ENCODE data around the gene IL6. TPM values are rescaled to one million over a fixed set of nuclear protein-coding genes. Genes with fewer than 3 reads are reported as not detected.
A peak's percentile ranks its signal among the peaks of the same experiment; 100 is the strongest.
"Not testable (repeated sequence)": the region's sequence is repeated elsewhere in the genome, so short reads cannot be mapped to it uniquely, and the experiment has no call there.

The IL6 gene
- 0.27 to 0.71 TPM (median 0.52 TPM) in 3 replicates for total RNA-seq (2021)
- percentile 35 among the genes with signal in this experiment for Bru-seq, nascent RNA
- long read RNA-seq, experiment 1, partial matches to known transcripts: 0 of 1 reads
- long read RNA-seq, experiment 1, other reads (novel, unspliced or antisense): 0 of 1 reads
- long read RNA-seq, experiment 2, partial matches to known transcripts: 0 of 1 reads
- long read RNA-seq, experiment 2, other reads (novel, unspliced or antisense): 0 of 1 reads
- long read RNA-seq, experiment 3, partial matches to known transcripts: 1 of 1 reads
- long read RNA-seq, experiment 3, other reads (novel, unspliced or antisense): 0 of 1 reads

DNA sequence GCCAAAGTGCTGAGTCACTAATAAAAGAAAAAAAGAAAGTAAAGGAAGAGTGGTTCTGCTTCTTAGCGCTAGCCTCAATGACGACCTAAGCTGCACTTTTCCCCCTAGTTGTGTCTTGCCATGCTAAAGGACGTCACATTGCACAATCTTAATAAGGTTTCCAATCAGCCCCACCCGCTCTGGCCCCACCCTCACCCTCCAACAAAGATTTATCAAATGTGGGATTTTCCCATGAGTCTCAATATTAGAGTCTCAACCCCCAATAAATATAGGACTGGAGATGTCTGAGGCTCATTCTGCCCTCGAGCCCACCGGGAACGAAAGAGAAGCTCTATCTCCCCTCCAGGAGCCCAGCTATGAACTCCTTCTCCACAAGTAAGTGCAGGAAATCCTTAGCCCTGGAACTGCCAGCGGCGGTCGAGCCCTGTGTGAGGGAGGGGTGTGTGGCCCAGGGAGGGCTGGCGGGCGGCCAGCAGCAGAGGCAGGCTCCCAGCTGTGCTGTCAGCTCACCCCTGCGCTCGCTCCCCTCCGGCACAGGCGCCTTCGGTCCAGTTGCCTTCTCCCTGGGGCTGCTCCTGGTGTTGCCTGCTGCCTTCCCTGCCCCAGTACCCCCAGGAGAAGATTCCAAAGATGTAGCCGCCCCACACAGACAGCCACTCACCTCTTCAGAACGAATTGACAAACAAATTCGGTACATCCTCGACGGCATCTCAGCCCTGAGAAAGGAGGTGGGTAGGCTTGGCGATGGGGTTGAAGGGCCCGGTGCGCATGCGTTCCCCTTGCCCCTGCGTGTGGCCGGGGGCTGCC is at the start of gene IL6:
Gene IL6, plus strand, starts transcription at position 294 of the 807 bp plus-strand sequence. Its CDS starts 63 bp downstream, at position 357.
- TF ChIP-seq ZNF423 (CRISPR knock-in tag; IDR thresholded peaks at IDR 0.05) (peak; percentile 46; the same call in 1 of the 2 replicates), NFYB (CRISPR knock-in tag; conservative IDR thresholded peaks at IDR 0.05; ENCODE audit: low read depth) (no peak)
- ChIA-PET CTCF (interaction anchor here (0.6 to 6.7 kb wide), 27 partner anchors 8 to 179 kb away, joined by 3 to 197 read pairs (median 4); no protein-coding TSS in a partner anchor), POLR2A (interaction anchor here (0.6 to 1.0 kb wide), 2 partner anchors 165 to 1669 kb away, joined by 3 to 4 read pairs; no protein-coding TSS in a partner anchor)
- Mint-ChIP-seq H3K36me3 (no peaks in the 10 kb centered on the region), H3K27ac (peak within 1 kb of the TSS; percentile 31; the same call in 1 of the 2 replicates), H3K4me3 (peak within 1 kb of the TSS; percentile 22; the same call in 1 of the 2 replicates), H3K27me3 (ENCODE audit: low read depth) (peaks cover 4% of the 10 kb centered on the region), H3K4me1 (peaks cover 42% of the 10 kb centered on the region), H3K9me3 (no peaks in the 10 kb centered on the region)
- ATAC-seq (peak; percentile 71), DNase-seq (ENCODE audit: low spot score) (peak; percentile 52)

- CTCF ChIA-PET: interaction anchor here (0.6 to 1.1 kb wide), 2 partner anchors 16 to 375 kb away, joined by 3 to 5 read pairs; no protein-coding TSS in a partner anchor
- ATAC-seq; H3K27ac Mint-ChIP-seq; POLR2A ChIA-PET; DNase-seq (ENCODE audit: low spot score); H3K36me3 Mint-ChIP-seq; H3K27me3 Mint-ChIP-seq (ENCODE audit: low read depth); H3K4me3 Mint-ChIP-seq: not testable (repeated sequence)
- Mint-ChIP-seq H3K4me1 (peaks cover 34% of the 10 kb centered on the region), H3K9me3 (peaks cover 12% of the 10 kb centered on the region)
These were observed 49.7 kb upstream of the IL6 start for GRCh38 chr7:22677263-22677662.

DNA sequence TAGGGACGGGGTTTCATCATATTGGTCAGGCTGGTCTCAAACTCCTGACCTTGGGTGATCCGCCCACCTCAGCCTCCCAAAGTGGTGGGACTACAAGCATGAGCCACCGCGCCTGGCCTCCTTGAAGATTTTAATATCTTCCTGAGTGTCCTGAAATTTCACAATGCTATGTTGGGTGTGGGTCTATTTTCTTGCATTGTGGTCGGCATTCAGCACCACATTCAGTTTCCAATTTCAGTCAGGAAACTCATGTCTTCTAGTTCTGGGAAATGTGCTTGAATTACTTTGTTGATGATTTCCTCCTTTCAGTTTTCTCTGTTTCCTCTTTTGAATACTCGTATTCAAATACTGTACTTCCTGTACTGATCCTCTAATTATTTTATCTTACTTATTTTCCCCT is 49.3 kb upstream of the IL6 start:
- Mint-ChIP-seq H3K9me3 (peaks cover 12% of the 10 kb centered on the region), H3K36me3 (peaks cover 4% of the 10 kb centered on the region; the same call in 1 of the 2 replicates), H3K4me3 (no peak overlapping the region), H3K27ac (no peak overlapping the region), H3K4me1 (peaks cover 30% of the 10 kb centered on the region), H3K27me3 (ENCODE audit: low read depth) (no peaks in the 10 kb centered on the region)
- ChIA-PET POLR2A (no interaction called here), CTCF (interaction anchor here (1.1 kb wide), 1 partner anchor 17 kb away, joined by 3 read pairs; no protein-coding TSS in a partner anchor)
- TF ChIP-seq NFE2L1 (CRISPR knock-in tag; IDR thresholded peaks at IDR 0.05) (no peak), KAT7 (CRISPR knock-in tag; IDR thresholded peaks at IDR 0.05; ENCODE audit: borderline replicate concordance) (no peak), ZNF263 (CRISPR knock-in tag; IDR thresholded peaks at IDR 0.05; ENCODE audit: low read depth) (no peak), PREB (CRISPR knock-in tag; IDR thresholded peaks at IDR 0.05; ENCODE audit: borderline replicate concordance) (no peak), RELA (CRISPR knock-in tag; IDR thresholded peaks at IDR 0.05; ENCODE audit: borderline replicate concordance) (no peak), JAZF1 (CRISPR knock-in tag; IDR thresholded peaks at IDR 0.05) (no peak), SMAD3 (CRISPR knock-in tag; IDR thresholded peaks at IDR 0.05; ENCODE audit: borderline replicate concordance) (no peak), NR1H2 (CRISPR knock-in tag; IDR thresholded peaks at IDR 0.05) (no peak), ELF4 (CRISPR knock-in tag; IDR thresholded peaks at IDR 0.05; ENCODE audit: low read depth) (no peak), ATF3 (CRISPR knock-in tag; conservative IDR thresholded peaks at IDR 0.05) (no peak), ETV6 (CRISPR knock-in tag; IDR thresholded peaks at IDR 0.05) (no peak), ZNF317 (CRISPR knock-in tag; IDR thresholded peaks at IDR 0.05; ENCODE audit: borderline replicate concordance, low read depth) (no peak), USF2 (CRISPR knock-in tag; IDR thresholded peaks at IDR 0.05) (no peak)
- TF ChIP-seq, protein P1, sequence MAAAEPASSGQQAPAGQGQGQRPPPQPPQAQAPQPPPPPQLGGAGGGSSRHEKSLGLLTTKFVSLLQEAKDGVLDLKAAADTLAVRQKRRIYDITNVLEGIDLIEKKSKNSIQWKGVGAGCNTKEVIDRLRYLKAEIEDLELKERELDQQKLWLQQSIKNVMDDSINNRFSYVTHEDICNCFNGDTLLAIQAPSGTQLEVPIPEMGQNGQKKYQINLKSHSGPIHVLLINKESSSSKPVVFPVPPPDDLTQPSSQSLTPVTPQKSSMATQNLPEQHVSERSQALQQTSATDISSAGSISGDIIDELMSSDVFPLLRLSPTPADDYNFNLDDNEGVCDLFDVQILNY (CRISPR knock-in tag; IDR thresholded peaks at IDR 0.05): no peak
- TF ChIP-seq, protein P2, sequence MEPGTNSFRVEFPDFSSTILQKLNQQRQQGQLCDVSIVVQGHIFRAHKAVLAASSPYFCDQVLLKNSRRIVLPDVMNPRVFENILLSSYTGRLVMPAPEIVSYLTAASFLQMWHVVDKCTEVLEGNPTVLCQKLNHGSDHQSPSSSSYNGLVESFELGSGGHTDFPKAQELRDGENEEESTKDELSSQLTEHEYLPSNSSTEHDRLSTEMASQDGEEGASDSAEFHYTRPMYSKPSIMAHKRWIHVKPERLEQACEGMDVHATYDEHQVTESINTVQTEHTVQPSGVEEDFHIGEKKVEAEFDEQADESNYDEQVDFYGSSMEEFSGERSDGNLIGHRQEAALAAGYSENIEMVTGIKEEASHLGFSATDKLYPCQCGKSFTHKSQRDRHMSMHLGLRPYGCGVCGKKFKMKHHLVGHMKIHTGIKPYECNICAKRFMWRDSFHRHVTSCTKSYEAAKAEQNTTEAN (CRISPR knock-in tag; IDR thresholded peaks at IDR 0.05): no peak
- TF ChIP-seq, protein P3, sequence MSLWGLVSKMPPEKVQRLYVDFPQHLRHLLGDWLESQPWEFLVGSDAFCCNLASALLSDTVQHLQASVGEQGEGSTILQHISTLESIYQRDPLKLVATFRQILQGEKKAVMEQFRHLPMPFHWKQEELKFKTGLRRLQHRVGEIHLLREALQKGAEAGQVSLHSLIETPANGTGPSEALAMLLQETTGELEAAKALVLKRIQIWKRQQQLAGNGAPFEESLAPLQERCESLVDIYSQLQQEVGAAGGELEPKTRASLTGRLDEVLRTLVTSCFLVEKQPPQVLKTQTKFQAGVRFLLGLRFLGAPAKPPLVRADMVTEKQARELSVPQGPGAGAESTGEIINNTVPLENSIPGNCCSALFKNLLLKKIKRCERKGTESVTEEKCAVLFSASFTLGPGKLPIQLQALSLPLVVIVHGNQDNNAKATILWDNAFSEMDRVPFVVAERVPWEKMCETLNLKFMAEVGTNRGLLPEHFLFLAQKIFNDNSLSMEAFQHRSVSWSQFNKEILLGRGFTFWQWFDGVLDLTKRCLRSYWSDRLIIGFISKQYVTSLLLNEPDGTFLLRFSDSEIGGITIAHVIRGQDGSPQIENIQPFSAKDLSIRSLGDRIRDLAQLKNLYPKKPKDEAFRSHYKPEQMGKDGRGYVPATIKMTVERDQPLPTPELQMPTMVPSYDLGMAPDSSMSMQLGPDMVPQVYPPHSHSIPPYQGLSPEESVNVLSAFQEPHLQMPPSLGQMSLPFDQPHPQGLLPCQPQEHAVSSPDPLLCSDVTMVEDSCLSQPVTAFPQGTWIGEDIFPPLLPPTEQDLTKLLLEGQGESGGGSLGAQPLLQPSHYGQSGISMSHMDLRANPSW (CRISPR knock-in tag; conservative IDR thresholded peaks at IDR 0.05; ENCODE audit: low read depth): no peak
- ATAC-seq (no peak), DNase-seq (ENCODE audit: low spot score) (no peak)

Data from WTC11 (cell line).